T-helper 2 cell treated with Interferon-gamma antibody and Interleukin-4, amounts not matched to agents 100 ng/mL and 5 ng/mL, for 36 hours (primary cell): Measurements from ENCODE around the gene RYR3. TPM values are rescaled to one million over a fixed set of nuclear protein-coding genes. Genes with fewer than 3 reads are reported as not detected.
"Not testable (repeated sequence)": the region's sequence is repeated elsewhere in the genome, so short reads cannot be mapped to it uniquely, and the experiment has no call there.

Experiments used
- intact Hi-C: fragments of 100-400 bp; cut with micrococcal nuclease; formaldehyde crosslinking; loops from one replicate; pipeline ENCODE4 v1.15.1; 2023
- total RNA-seq: library from RNA; stranded (reverse); gene quantifications from 2 replicates; pipeline ENCODE4 v1.2.3, GENCODE V29; 2022

Gene RYR3
- total RNA-seq, 1 donor from 2014 or later = not detected

- intact Hi-C loops = not testable (repeated sequence)
These were observed 508.7 kb downstream of the RYR3 start for GRCh38 chr15:33819499-33819898.

- intact Hi-C loops = no loop called here
These were observed 511.7 kb downstream of the RYR3 start for GRCh38 chr15:33822479-33822878.

- intact Hi-C loops = no loop called here
These were observed 512.4 kb downstream of the RYR3 start for GRCh38 chr15:33823119-33823518.

- intact Hi-C loops = no loop called here
These were observed 514.7 kb downstream of the RYR3 start for GRCh38 chr15:33825453-33825852.

- intact Hi-C loops = no loop called here
These were observed 515.4 kb downstream of the RYR3 start for GRCh38 chr15:33826201-33826600.

GRCh38 chr15:33830351-33830750, 519.6 kb downstream of the RYR3 start:
- intact Hi-C loops = no loop called here

GRCh38 chr15:33831646-33832045, 520.9 kb downstream of the RYR3 start:
- intact Hi-C loops = no loop called here

GRCh38 chr15:33834892-33835743, 524.4 kb downstream of the RYR3 start:
- intact Hi-C loops = no loop called here

GRCh38 chr15:33837294-33837693, 526.5 kb downstream of the RYR3 start:
- intact Hi-C loops = no loop called here

- intact Hi-C loops = no loop called here
These were observed 528.8 kb downstream of the RYR3 start for GRCh38 chr15:33839540-33839939.

GRCh38 chr15:33840615-33841014, 529.8 kb downstream of the RYR3 start:
- intact Hi-C loops = no loop called here

GRCh38 chr15:33844186-33844585, 533.4 kb downstream of the RYR3 start:
- intact Hi-C loops = no loop called here

- intact Hi-C loops = no loop called here
These were observed 533.8 kb downstream of the RYR3 start for GRCh38 chr15:33844597-33844996.

GRCh38 chr15:33846142-33846541, 535.4 kb downstream of the RYR3 start:
- intact Hi-C loops = no loop called here

- intact Hi-C loops = no loop called here
These were observed 536.1 kb downstream of the RYR3 start for GRCh38 chr15:33846862-33847261.

- intact Hi-C loops = no loop called here
These were observed 537.2 kb downstream of the RYR3 start for GRCh38 chr15:33848011-33848410.

GRCh38 chr15:33851079-33851478, 540.3 kb downstream of the RYR3 start:
- intact Hi-C loops = no loop called here

GRCh38 chr15:33852094-33852493, 541.3 kb downstream of the RYR3 start:
- intact Hi-C loops = no loop called here

- intact Hi-C loops = no loop called here
These were observed 541.8 kb downstream of the RYR3 start for GRCh38 chr15:33852570-33852969.

- intact Hi-C loops = no loop called here
These were observed 547.0 kb downstream of the RYR3 start for GRCh38 chr15:33857726-33858125.

GRCh38 chr15:33858836-33859235, 548.1 kb downstream of the RYR3 start:
- intact Hi-C loops = no loop called here

- intact Hi-C loops = no loop called here
These were observed 549.3 kb downstream of the RYR3 start for GRCh38 chr15:33859992-33860545.

- intact Hi-C loops = no loop called here
These were observed 550.0 kb downstream of the RYR3 start for GRCh38 chr15:33860754-33861153.
